ENCODE measurements around the gene HMBS.

DNA sequence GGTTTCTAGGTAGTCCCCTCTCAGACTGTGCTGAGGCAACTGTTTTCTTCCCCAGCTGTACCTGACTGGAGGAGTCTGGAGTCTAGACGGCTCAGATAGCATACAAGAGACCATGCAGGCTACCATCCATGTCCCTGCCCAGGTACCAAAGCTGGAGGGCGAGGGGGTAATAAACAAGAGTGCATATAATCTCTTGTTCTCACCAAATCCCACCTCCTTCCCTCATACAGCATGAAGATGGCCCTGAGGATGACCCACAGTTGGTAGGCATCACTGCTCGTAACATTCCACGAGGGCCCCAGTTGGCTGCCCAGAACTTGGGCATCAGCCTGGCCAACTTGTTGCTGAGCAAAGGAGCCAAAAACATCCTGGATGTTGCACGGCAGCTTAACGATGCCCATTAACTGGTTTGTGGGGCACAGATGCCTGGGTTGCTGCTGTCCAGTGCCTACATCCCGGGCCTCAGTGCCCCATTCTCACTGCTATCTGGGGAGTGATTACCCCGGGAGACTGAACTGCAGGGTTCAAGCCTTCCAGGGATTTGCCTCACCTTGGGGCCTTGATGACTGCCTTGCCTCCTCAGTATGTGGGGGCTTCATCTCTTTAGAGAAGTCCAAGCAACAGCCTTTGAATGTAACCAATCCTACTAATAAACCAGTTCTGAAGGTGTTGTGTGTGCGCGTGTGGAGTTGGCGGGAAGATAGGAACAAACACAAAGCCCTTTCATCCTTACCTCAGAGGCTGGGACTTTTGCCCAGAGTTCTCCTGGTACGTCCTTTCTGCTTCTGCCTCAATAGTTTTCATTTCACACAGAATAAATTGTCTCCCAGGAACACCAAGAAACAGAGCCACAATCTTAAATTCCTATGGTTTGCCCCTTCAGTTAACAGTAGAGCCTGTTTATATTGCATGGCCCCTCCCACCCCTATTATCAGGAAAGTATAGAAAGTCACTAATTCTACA is 8.5 kb downstream of the HMBS start:
- TF ChIP-seq, protein P1, sequence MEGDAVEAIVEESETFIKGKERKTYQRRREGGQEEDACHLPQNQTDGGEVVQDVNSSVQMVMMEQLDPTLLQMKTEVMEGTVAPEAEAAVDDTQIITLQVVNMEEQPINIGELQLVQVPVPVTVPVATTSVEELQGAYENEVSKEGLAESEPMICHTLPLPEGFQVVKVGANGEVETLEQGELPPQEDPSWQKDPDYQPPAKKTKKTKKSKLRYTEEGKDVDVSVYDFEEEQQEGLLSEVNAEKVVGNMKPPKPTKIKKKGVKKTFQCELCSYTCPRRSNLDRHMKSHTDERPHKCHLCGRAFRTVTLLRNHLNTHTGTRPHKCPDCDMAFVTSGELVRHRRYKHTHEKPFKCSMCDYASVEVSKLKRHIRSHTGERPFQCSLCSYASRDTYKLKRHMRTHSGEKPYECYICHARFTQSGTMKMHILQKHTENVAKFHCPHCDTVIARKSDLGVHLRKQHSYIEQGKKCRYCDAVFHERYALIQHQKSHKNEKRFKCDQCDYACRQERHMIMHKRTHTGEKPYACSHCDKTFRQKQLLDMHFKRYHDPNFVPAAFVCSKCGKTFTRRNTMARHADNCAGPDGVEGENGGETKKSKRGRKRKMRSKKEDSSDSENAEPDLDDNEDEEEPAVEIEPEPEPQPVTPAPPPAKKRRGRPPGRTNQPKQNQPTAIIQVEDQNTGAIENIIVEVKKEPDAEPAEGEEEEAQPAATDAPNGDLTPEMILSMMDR (IDR thresholded peaks at IDR 0.05): no peak
- TF ChIP-seq POLR2A (IDR thresholded peaks at IDR 0.05) (no peak), EP300 (IDR thresholded peaks at IDR 0.05) (no peak)

Data from tibial nerve (tissue), 4 donors.